ENCODE measurements around the gene NPHP4.

DNA sequence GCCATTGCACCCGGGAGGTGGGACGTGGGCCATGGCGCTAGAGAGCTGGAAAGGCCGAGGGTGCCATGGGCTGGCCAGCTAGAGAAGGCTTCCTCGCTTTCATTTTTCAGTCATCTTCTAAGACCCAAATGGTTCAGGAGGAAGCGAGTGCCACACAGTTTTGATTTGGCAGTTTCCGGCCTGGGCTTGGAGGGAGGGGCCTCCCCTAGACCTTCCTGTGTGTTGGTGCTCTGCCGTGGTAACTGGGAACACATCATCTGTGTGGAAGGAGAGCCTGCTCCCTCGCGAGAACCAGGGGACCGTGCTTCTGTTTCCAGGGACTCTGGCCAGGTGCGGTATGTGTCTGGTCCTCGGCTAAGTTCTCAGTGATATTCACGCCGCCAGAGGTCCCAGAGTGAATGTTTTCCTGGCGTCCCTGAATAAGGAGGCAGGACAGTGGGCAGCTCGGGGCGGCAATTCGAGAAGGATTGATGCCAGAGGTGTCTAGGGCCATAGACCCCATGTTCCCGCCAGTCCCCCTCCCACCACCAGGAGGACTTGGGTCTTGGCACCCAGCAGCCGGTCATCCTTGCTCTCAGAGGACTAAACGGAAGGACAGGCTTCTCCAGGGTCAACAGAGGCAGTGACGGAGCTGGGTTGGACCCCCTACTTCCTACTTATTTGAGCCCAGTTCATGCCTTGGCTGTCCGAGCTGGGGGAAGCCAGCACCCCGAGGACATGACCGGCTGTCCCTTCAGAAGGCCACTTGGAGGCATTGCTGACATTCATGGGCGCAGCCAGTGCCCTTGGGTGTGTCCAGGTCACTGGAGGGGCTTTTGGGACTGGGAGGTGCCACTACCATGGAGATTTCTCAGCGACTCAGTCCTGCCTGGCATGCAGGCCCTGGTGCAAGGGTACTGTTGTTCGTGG lies 2.7 kb upstream of the NPHP4 start:
- TF ChIP-seq, protein P1, sequence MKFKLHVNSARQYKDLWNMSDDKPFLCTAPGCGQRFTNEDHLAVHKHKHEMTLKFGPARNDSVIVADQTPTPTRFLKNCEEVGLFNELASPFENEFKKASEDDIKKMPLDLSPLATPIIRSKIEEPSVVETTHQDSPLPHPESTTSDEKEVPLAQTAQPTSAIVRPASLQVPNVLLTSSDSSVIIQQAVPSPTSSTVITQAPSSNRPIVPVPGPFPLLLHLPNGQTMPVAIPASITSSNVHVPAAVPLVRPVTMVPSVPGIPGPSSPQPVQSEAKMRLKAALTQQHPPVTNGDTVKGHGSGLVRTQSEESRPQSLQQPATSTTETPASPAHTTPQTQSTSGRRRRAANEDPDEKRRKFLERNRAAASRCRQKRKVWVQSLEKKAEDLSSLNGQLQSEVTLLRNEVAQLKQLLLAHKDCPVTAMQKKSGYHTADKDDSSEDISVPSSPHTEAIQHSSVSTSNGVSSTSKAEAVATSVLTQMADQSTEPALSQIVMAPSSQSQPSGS (CRISPR knock-in tag; IDR thresholded peaks at IDR 0.05; ENCODE audit: borderline replicate concordance, low read depth), result no peak
- TF ChIP-seq IRF2 (CRISPR knock-in tag; IDR thresholded peaks at IDR 0.05; ENCODE audit: borderline replicate concordance, low read depth), result no peak
- TF ChIP-seq, protein P2, sequence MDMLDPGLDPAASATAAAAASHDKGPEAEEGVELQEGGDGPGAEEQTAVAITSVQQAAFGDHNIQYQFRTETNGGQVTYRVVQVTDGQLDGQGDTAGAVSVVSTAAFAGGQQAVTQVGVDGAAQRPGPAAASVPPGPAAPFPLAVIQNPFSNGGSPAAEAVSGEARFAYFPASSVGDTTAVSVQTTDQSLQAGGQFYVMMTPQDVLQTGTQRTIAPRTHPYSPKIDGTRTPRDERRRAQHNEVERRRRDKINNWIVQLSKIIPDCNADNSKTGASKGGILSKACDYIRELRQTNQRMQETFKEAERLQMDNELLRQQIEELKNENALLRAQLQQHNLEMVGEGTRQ (CRISPR knock-in tag; IDR thresholded peaks at IDR 0.05), result no peak
